ENCODE results near the gene ADAMTS2. TPM values are rescaled to one million over a fixed set of nuclear protein-coding genes. Genes with fewer than 3 reads are reported as not detected.

The ADAMTS2 gene
- total and polyA plus RNA-seq, 2 donors (not counting 3 experiments of a cell fraction or from before 2014, with no cell fraction given) = not detected

GRCh38 chr5:179333796-179334761, 11.2 kb downstream of the ADAMTS2 start:
- CTCF ChIA-PET = no interaction called here
- Histone ChIP-seq H3K79me2 (ENCODE audit: control insufficient read depth, insufficient read depth, low read length) (no peaks in the 10 kb centered on the region), H3K36me3 (ENCODE audit: control insufficient read depth in 2 of 2, extremely low read depth in 1 of 2, insufficient read depth in 2 of 2, low read length in 2 of 2) (no peaks in the 10 kb centered on the region), H3K9me1 (replicated peaks; ENCODE audit: control insufficient read depth, extremely low read depth, insufficient read depth, low read length) (no peaks in the 10 kb centered on the region), H3K4me2 (ENCODE audit: insufficient read depth, low read length) (no peak overlapping the region), H3K4me1 (ENCODE audit: control insufficient read depth, extremely low read depth, insufficient read depth, low read length) (no peaks in the 10 kb centered on the region), H4K20me1 (replicated peaks; ENCODE audit: control insufficient read depth, extremely low read depth, insufficient read depth, low read length) (no peaks in the 10 kb centered on the region), H3K4me3 (replicated peaks in 1 of 3; ENCODE audit: insufficient read depth in 1 of 3, low read depth in 1 of 3, low read length in 3 of 3) (no peak overlapping the region), H3K9me3 (replicated peaks; ENCODE audit: control insufficient read depth, insufficient read depth, low read length) (no peaks in the 10 kb centered on the region), H3K27me3 (ENCODE audit: control insufficient read depth in 2 of 2, insufficient read depth in 2 of 2, low read length in 2 of 2) (no peaks in the 10 kb centered on the region), H3K27ac (ENCODE audit: insufficient read depth, low read depth, low read length) (no peak overlapping the region), H2AFZ (ENCODE audit: low read depth, low read length) (no peak overlapping the region), H3K9ac (replicated peaks; ENCODE audit: extremely low read depth, insufficient read depth, low read length) (no peak overlapping the region)
- BruUV-seq (replicated peaks) = no TSS peak
- DNase-seq (ENCODE audit: low read depth, low spot score) = no peak
- TF ChIP-seq FOS (IDR thresholded peaks at IDR 0.05; ENCODE audit: borderline replicate concordance, insufficient read depth, low read length) (no peak), CTCF (IDR thresholded peaks at IDR 0.05; ENCODE audit: extremely low read depth in 1 of 2, insufficient read depth in 1 of 2, low read depth in 1 of 2, low read length in 2 of 2) (no peak), JUN (IDR thresholded peaks at IDR 0.05; ENCODE audit: borderline replicate concordance, insufficient read depth, insufficient read length, low read depth) (no peak), MYC (IDR thresholded peaks at IDR 0.05; ENCODE audit: low read depth, low read length) (no peak), POLR2AphosphoS5 (IDR thresholded peaks at IDR 0.05; ENCODE audit: insufficient read depth, low read depth, low read length) (no peak), POLR2A (IDR thresholded peaks at IDR 0.05; ENCODE audit: low read depth, low read length) (no peak), MAX (IDR thresholded peaks at IDR 0.05; ENCODE audit: insufficient read depth, insufficient read length) (no peak), GATA2 (IDR thresholded peaks at IDR 0.05; ENCODE audit: insufficient read depth, insufficient read length, low read depth, low read length) (no peak), EZH2 (IDR thresholded peaks at IDR 0.05; ENCODE audit: borderline replicate concordance, low read depth, low read length, severe bottlenecking) (no peak)
- POLR2A ChIA-PET = no interaction called here
- dilution Hi-C loops (cut with MboI; ENCODE audit: extremely low pct_ligation_motif_present, low sequenced_read_pairs) (no loop called here), intact Hi-C loops (cut with micrococcal nuclease) (no loop called here)
- no peak for FAIRE-seq
